GM18873 (cell line): Measurements from ENCODE around the gene NAXD.
"Not testable (repeated sequence)": the region's sequence is repeated elsewhere in the genome, so short reads cannot be mapped to it uniquely, and the experiment has no call there.

ENCODE experiments used
- ATAC-seq: cut with Tn5 transposase; IDR thresholded peaks from one replicate; pipeline ENCODE4 v1.9.1; 2021; ENCODE audit warnings: mild to moderate bottlenecking, moderate library complexity, moderate number of reproducible peaks; ENCODE audit not compliant: unreplicated experiment, low FRiP score

The NAXD gene

GRCh38 chr13:110615322-110616102 lies at the start of gene NAXD:
NAXD (plus strand) TSS chr13:110615545; CDS start chr13:110615602, 57 bp downstream.
- peak; percentile 70 for ATAC-seq

- no peak for ATAC-seq
Measured at GRCh38 chr13:110566171-110566570, 49.2 kb upstream of the NAXD start.

- no peak for ATAC-seq
Measured at GRCh38 chr13:110568612-110569011, 46.7 kb upstream of the NAXD start.

- not testable (repeated sequence) for ATAC-seq
Measured at GRCh38 chr13:110569962-110570361, 45.4 kb upstream of the NAXD start.

GRCh38 chr13:110570886-110571285 lies 44.5 kb upstream of the NAXD start:
- ATAC-seq = no peak

GRCh38 chr13:110571896-110572777 lies 43.2 kb upstream of the NAXD start:
- ATAC-seq = no peak

- ATAC-seq = peak; percentile 78
Measured at GRCh38 chr13:110572778-110573118, 42.6 kb upstream of the NAXD start.

- ATAC-seq = no peak
Measured at GRCh38 chr13:110574161-110574560, 41.2 kb upstream of the NAXD start.

GRCh38 chr13:110575322-110576069 lies 39.8 kb upstream of the NAXD start:
- ATAC-seq = peak; percentile 75

GRCh38 chr13:110576070-110576394 lies 39.3 kb upstream of the NAXD start:
- no peak for ATAC-seq

- ATAC-seq = no peak
Measured at GRCh38 chr13:110576736-110577476, 38.4 kb upstream of the NAXD start.

- ATAC-seq = no peak
Measured at GRCh38 chr13:110578363-110578762, 37.0 kb upstream of the NAXD start.

- no peak for ATAC-seq
Measured at GRCh38 chr13:110580800-110581199, 34.5 kb upstream of the NAXD start.

GRCh38 chr13:110581506-110582185 lies 33.7 kb upstream of the NAXD start:
- ATAC-seq = no peak

- no peak for ATAC-seq
Measured at GRCh38 chr13:110582421-110582954, 32.9 kb upstream of the NAXD start.

- ATAC-seq = no peak
Measured at GRCh38 chr13:110583178-110583865, 32.0 kb upstream of the NAXD start.

GRCh38 chr13:110589793-110590390 lies 25.5 kb upstream of the NAXD start:
- no peak for ATAC-seq

- no peak for ATAC-seq
Measured at GRCh38 chr13:110590577-110590976, 24.8 kb upstream of the NAXD start.

- no peak for ATAC-seq
Measured at GRCh38 chr13:110592665-110593064, 22.7 kb upstream of the NAXD start.
